ENCODE results near the gene DRAP1.

Gene DRAP1

DNA sequence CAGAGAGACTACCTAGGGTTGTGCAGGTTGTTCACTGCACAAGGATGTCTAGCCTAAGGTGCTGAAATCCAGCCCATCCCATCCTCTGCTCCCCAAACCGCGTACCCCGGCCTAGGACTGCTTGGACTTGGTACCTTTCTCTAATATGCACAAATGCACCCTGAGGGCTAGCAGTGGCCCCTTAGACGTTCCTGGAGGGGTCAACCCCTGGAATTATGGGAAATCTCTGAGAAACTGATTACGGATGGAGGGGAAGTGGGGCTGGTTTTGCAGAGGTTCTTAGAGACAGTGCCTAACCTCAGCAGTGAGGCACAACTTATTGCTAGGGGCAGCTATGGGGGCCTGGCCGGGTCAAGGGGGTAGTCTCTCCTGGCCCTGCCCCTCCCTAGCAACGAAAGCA is 2.8 kb upstream of the DRAP1 start:
- no peak overlapping the region for H3K4me3 ChIP-seq (replicated peaks; ENCODE audit: low read depth, low read length)
- DNase-seq (ENCODE audit: extremely low read depth, insufficient read length), result no peak
- H3K27me3 ChIP-seq (replicated peaks; ENCODE audit: control insufficient read depth, insufficient read depth, low read length), result no peaks in the 10 kb centered on the region
- TF ChIP-seq, protein P1, sequence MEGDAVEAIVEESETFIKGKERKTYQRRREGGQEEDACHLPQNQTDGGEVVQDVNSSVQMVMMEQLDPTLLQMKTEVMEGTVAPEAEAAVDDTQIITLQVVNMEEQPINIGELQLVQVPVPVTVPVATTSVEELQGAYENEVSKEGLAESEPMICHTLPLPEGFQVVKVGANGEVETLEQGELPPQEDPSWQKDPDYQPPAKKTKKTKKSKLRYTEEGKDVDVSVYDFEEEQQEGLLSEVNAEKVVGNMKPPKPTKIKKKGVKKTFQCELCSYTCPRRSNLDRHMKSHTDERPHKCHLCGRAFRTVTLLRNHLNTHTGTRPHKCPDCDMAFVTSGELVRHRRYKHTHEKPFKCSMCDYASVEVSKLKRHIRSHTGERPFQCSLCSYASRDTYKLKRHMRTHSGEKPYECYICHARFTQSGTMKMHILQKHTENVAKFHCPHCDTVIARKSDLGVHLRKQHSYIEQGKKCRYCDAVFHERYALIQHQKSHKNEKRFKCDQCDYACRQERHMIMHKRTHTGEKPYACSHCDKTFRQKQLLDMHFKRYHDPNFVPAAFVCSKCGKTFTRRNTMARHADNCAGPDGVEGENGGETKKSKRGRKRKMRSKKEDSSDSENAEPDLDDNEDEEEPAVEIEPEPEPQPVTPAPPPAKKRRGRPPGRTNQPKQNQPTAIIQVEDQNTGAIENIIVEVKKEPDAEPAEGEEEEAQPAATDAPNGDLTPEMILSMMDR (IDR thresholded peaks at IDR 0.05; ENCODE audit: insufficient read depth, low read length, poor library complexity, severe bottlenecking), result no peak
- H3K36me3 ChIP-seq (ENCODE audit: control insufficient read depth, insufficient read depth, low read length), result peaks cover 2% of the 10 kb centered on the region

DNA sequence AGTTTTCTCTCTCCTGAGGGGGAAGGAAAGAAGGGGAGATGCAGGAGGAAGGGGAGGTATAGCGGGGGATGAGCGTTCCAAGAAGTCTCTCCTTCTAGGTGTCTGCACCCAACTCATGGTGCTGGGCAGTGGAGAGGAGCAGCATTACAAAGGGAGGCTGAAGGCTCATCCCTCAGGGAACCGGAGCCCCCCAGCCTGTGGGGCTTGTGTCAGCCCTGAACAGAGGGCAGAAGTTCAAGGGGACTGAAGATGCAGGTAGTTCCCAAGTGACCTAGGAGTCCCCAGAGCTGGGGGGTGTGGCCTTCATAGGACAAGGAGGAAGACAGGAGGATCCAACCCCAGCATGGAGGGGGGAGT is 2.2 kb upstream of the DRAP1 start:
- TF ChIP-seq, protein P1 (IDR thresholded peaks at IDR 0.05; ENCODE audit: insufficient read depth, low read length, poor library complexity, severe bottlenecking), result no peak
- Histone ChIP-seq H3K4me3 (replicated peaks; ENCODE audit: low read depth, low read length) (no peak overlapping the region), H3K36me3 (ENCODE audit: control insufficient read depth, insufficient read depth, low read length) (peaks cover 3% of the 10 kb centered on the region), H3K27me3 (replicated peaks; ENCODE audit: control insufficient read depth, insufficient read depth, low read length) (no peaks in the 10 kb centered on the region)
- DNase-seq (ENCODE audit: extremely low read depth, insufficient read length), result no peak

DNA sequence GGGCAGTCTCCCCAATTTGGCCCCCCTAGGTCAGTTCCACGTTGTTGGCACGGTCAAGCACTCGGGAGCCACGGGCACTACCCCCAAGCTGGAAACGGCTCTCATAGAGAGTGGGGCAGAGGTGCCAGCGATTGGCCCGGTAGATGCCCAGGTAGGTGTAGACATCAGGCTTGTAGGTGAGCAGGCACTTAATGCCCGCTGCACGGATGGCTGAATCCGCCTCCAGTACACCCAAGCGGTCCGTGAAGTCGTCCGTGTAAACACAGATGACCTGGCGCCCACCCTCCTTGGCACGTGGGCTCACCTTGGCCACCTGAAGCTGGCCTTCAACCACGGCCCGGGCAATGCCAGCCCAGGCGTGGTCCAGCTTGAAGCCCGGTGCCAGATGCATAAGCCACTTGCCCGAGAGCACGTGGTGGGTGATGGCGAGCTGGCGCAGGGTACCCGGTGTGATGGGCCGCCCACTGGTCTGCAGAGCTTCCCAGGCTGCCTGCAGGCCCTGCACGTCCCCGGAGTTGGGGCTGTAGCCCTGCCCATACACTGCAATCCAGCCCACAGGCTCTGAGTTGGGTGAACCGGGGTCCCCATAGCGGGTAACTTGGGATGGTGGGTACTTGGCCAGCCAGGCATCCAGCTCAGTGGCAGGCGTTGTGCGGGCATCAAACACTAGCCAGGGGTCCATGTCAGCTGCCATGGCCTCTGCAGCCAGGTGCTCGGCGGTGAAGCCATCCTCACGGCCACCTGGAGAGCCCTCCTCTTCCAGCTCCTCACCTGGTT is 1.6 kb upstream of the DRAP1 start:
- H3K36me3 ChIP-seq (ENCODE audit: control insufficient read depth, insufficient read depth, low read length), result peaks cover 8% of the 10 kb centered on the region
- H3K27me3 ChIP-seq (replicated peaks; ENCODE audit: control insufficient read depth, insufficient read depth, low read length), result no peaks in the 10 kb centered on the region
- H3K4me3 ChIP-seq (replicated peaks; ENCODE audit: low read depth, low read length), result peak overlapping the region; percentile 96
- TF ChIP-seq, protein P1 (IDR thresholded peaks at IDR 0.05; ENCODE audit: insufficient read depth, low read length, poor library complexity, severe bottlenecking), result no peak
- no peak for DNase-seq (ENCODE audit: extremely low read depth, insufficient read length)

DNA sequence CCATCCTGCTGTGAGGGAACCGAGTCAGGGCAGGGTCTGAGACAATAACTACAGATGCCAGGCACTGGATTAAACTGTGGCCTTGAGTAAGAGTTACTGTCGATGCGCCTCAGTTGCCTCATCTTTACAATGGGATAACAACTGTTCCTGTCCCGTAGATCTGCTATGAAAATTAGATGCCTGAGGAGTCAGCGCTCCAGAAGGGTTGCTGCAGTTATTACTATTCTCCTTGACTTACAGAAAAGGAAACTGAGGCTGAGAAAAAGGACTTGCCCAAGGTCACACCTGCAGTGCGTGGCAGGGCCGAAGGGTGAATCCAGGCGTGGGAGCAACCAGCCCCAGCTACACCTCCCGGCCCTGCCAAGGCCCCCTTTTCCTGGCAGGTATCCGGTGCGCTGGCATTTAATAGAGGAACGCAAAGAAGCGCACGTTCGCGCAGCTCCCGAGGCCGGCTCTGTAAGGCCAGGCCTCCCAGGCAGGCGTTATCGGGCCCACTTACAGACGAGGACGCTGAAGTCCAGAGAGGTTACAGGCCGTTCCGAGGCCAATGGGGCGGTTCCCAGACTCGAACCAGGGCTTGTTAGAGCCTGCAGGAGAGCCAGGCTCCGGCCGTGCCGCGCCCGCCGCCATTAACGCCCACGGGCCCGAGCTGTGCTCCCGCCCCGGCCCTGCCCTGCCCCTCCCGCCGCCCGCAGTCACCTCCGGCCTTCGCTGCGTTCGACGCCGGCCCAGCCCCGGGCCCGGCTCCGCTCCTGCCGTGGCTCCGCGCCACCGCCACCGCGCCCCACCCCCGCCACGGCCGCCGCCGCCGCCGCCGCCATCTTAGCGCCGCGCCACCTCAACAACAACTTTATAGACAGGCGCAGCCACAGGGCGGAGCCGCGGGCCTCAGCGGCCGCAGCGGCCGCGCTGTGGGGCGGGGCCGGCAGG is 750 bp upstream of the DRAP1 start, which contains the start of gene C11orf68:
Gene C11orf68 (minus strand): TSS at position 852 of the 930 bp plus-strand sequence. CDS start 31 bp downstream, at position 821.
- TF ChIP-seq, protein P1 (IDR thresholded peaks at IDR 0.05; ENCODE audit: insufficient read depth, low read length, poor library complexity, severe bottlenecking), result no peak
- peaks cover 13% of the 10 kb centered on the region for H3K36me3 ChIP-seq (ENCODE audit: control insufficient read depth, insufficient read depth, low read length)
- no peaks in the 10 kb centered on the region for H3K27me3 ChIP-seq (replicated peaks; ENCODE audit: control insufficient read depth, insufficient read depth, low read length)
- no peak for DNase-seq (ENCODE audit: extremely low read depth, insufficient read length)
- peak within 1 kb of the TSS; percentile 96 for H3K4me3 ChIP-seq (replicated peaks; ENCODE audit: low read depth, low read length)

DNA sequence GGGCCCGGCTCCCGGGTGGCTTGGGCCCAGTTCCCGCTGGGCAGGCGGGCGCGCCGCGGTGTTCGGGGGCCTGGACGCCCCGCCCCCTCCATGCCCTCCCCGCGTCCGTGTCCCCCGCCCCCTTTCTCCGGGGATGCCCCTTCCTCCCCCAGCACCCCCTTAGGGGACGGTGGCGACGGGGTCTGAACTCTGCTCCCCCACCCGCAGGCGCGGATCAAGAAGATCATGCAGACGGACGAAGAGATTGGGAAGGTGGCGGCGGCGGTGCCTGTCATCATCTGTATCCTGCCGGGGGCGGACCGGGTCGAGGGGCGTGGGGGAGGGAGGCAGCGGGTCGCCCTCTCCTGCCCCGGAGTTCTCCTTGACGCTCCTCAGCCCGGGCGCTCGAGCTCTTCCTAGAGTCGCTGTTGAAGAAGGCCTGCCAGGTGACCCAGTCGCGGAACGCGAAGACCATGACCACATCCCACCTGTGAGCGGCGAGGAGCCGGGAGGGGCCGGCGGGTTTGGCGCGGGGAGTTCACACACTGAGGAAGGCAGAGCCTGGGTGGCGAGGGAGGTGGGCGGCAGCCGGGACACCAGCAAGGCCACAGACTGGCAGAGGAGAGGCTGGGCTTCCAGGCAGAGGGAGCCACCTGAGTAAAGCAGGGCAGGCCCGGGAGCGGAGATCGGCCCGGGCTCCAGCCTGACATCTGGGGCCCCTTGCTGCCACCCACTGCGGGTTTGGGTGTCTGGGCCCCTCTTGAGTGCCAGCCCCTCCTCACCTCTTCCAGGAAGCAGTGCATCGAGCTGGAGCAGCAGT is 546 bp downstream of the DRAP1 start:
- TF ChIP-seq, protein P1 (IDR thresholded peaks at IDR 0.05; ENCODE audit: insufficient read depth, low read length, poor library complexity, severe bottlenecking), result no peak
- Histone ChIP-seq H3K36me3 (ENCODE audit: control insufficient read depth, insufficient read depth, low read length) (peaks cover 15% of the 10 kb centered on the region), H3K4me3 (replicated peaks; ENCODE audit: low read depth, low read length) (peak overlapping the region; percentile 74), H3K27me3 (replicated peaks; ENCODE audit: control insufficient read depth, insufficient read depth, low read length) (no peaks in the 10 kb centered on the region)
- no peak for DNase-seq (ENCODE audit: extremely low read depth, insufficient read length)

Data from GM06990 (cell line).